Anterior cingulate cortex (tissue), 58 donors: ENCODE results near the gene PCDHB10.
"Not testable (repeated sequence)": the region's sequence is repeated elsewhere in the genome, so short reads cannot be mapped to it uniquely, and the experiment has no call there.

Source experiments
- DNase-seq, 58 donors: peaks; one replicate each; lab custom pipeline; 2025; lab: John Stamatoyannopoulos, UW

The PCDHB10 gene

GRCh38 chr5:141186897-141187512 lies 5.1 kb upstream of the PCDHB10 start, which contains the start of gene PCDHB9:
Gene PCDHB9 (plus strand): TSS chr5:141187161. CDS start chr5:141187319, 158 bp downstream.
- DNase-seq, result peak in 1 of 58 donors; percentile 8

GRCh38 chr5:141188682-141189081 lies 3.5 kb upstream of the PCDHB10 start:
- DNase-seq, result not testable (repeated sequence)

GRCh38 chr5:141189131-141189530 lies 3.0 kb upstream of the PCDHB10 start:
- DNase-seq, result not testable (repeated sequence)

- not testable (repeated sequence) for DNase-seq
Observed at GRCh38 chr5:141194332-141194731, 2.2 kb downstream of the PCDHB10 start.

DNA sequence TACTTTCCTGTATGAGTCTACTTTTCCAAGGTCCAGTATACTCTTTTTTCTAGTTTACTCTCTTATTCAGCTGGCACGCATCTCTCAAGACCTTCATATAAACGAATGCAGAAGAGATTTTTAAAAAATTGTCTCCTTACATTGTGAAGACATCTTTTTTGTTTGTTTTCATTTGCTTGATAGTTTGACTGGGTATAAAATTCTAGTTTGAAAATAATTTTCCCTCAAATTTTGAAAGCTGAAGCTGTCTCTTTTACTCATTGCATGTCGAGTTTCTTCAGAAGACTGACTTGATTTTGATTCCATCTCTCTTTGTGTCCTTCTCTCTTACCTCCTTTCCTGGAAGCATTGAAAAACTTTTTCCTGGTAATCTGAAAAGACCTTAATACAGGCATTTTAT lies 4.2 kb downstream of the PCDHB10 start:
- no peak for DNase-seq

GRCh38 chr5:141199359-141200235 lies 7.4 kb downstream of the PCDHB10 start, which contains the start of gene PCDHB11:
Gene PCDHB11 (plus strand): TSS chr5:141199627. CDS start chr5:141199775, 148 bp downstream.
- DNase-seq, result no peak

DNA sequence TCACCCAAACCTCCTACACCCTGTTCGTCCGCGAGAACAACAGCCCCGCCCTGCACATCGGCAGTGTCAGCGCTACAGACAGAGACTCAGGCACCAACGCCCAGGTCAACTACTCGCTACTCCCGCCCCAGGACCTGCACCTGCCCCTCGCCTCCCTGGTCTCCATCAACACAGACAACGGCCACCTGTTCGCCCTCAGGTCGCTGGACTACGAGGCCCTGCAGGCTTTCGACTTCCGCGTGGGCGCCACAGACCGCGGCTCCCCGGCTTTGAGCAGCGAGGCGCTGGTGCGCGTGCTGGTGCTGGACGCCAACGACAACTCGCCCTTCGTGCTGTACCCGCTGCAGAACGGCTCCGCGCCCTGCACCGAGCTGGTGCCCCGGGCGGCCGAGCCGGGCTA lies 9.0 kb downstream of the PCDHB10 start:
- DNase-seq, result not testable (repeated sequence)

GRCh38 chr5:141201646-141202045 lies 9.5 kb downstream of the PCDHB10 start:
- DNase-seq, result not testable (repeated sequence)

GRCh38 chr5:141208478-141208877 lies 16.3 kb downstream of the PCDHB10 start, which contains the start of gene PCDHB12:
Gene PCDHB12 (plus strand): TSS chr5:141208719. CDS start chr5:141208908, 189 bp downstream.
- no peak for DNase-seq

GRCh38 chr5:141210281-141210680 lies 18.1 kb downstream of the PCDHB10 start:
- DNase-seq, result not testable (repeated sequence)

GRCh38 chr5:141210849-141211248 lies 18.7 kb downstream of the PCDHB10 start:
- DNase-seq, result not testable (repeated sequence)

GRCh38 chr5:141213656-141214339 lies 21.6 kb downstream of the PCDHB10 start, which contains the start of gene PCDHB13:
Gene PCDHB13 (plus strand): TSS chr5:141213919. CDS start chr5:141214124, 205 bp downstream.
- DNase-seq, result peak in 7 of 58 donors; percentile 1 to 12 (median 10)

DNA sequence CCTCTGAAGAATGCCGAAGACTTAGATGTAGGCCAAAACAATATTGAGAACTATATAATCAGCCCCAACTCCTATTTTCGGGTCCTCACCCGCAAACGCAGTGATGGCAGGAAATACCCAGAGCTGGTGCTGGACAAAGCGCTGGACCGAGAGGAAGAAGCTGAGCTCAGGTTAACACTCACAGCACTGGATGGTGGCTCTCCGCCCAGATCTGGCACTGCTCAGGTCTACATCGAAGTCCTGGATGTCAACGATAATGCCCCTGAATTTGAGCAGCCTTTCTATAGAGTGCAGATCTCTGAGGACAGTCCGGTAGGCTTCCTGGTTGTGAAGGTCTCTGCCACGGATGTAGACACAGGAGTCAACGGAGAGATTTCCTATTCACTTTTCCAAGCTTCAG lies 22.4 kb downstream of the PCDHB10 start:
- DNase-seq, result not testable (repeated sequence)

DNA sequence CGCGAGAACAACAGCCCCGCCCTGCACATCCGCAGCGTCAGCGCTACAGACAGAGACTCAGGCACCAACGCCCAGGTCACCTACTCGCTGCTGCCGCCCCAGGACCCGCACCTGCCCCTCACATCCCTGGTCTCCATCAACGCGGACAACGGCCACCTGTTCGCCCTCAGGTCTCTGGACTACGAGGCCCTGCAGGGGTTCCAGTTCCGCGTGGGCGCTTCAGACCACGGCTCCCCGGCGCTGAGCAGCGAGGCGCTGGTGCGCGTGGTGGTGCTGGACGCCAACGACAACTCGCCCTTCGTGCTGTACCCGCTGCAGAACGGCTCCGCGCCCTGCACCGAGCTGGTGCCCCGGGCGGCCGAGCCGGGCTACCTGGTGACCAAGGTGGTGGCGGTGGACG lies 23.4 kb downstream of the PCDHB10 start:
- not testable (repeated sequence) for DNase-seq

DNA sequence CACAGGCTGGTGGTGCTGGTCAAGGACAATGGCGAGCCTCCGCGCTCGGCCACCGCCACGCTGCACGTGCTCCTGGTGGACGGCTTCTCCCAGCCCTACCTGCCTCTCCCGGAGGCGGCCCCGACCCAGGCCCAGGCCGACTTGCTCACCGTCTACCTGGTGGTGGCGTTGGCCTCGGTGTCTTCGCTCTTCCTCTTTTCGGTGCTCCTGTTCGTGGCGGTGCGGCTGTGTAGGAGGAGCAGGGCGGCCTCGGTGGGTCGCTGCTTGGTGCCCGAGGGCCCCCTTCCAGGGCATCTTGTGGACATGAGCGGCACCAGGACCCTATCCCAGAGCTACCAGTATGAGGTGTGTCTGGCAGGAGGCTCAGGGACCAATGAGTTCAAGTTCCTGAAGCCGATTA lies 23.9 kb downstream of the PCDHB10 start:
- DNase-seq, result not testable (repeated sequence)

GRCh38 chr5:141223112-141223783 lies 31.1 kb downstream of the PCDHB10 start, which contains the start of gene PCDHB14:
Gene PCDHB14 (plus strand): TSS chr5:141223343. CDS start chr5:141223506, 163 bp downstream.
- DNase-seq, result peak in 1 of 58 donors; percentile 1

- not testable (repeated sequence) for DNase-seq
Observed at GRCh38 chr5:141224844-141225243, 32.7 kb downstream of the PCDHB10 start.

GRCh38 chr5:141225421-141225820 lies 33.3 kb downstream of the PCDHB10 start:
- DNase-seq, result not testable (repeated sequence)

- DNase-seq, result no peak
Observed at GRCh38 chr5:141234109-141234667, 42.0 kb downstream of the PCDHB10 start.
